HG02840 (cell line): ENCODE data around the gene TGFBR2.

Experiments
- ATAC-seq: cut with Tn5 transposase; IDR thresholded peaks from one replicate; pipeline ENCODE4 v1.9.1; 2021; ENCODE audit warnings: mild to moderate bottlenecking, moderate library complexity, moderate number of reproducible peaks; ENCODE audit not compliant: unreplicated experiment, low FRiP score

Gene TGFBR2

GRCh38 chr3:30671527-30672286, 65.3 kb downstream of the TGFBR2 start:
- no peak for ATAC-seq

- ATAC-seq: no peak
Observed at GRCh38 chr3:30672287-30672735, 65.9 kb downstream of the TGFBR2 start.

DNA sequence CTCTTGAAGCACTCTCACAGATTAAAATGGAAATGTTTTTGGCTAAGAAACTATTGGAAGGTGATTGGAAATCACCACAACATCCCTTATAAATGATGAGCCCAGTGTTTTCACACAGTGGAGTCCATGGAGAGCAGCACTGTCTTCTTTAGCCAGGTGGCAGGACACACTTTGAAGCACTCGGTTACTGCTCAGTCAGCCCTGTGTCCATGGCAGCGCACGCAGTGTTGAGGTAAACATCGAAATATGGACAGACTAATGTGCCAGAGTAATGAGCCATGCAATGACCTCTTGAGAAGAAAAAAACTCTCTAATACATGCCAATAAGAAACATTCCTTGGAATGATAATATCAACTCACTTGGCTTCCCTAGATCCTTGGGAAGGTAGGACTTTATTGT, 66.6 kb downstream of the TGFBR2 start:
- ATAC-seq: no peak

- no peak for ATAC-seq
Observed at GRCh38 chr3:30673425-30674341, 67.3 kb downstream of the TGFBR2 start.

GRCh38 chr3:30675006-30675405, 68.6 kb downstream of the TGFBR2 start:
- no peak for ATAC-seq

DNA sequence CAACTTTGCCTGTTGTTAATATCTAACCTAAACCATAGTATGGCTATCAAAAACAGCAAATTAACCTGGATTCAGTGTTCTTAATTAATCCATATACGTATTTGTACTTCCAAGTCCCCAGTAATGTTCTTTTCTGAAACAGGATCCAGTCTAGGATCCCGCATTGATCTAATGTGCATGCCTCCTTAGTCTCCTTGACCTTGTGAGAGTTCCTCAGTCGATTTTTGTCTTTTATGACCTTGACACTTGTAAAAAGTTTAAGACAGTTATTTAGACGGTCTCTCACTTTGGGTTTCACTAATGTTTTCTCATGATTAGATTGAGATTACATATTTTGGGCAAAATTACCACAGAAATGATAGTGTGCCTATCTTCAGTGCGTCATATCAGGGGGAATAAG, 69.4 kb downstream of the TGFBR2 start:
- no peak for ATAC-seq

- no peak for ATAC-seq
Observed at GRCh38 chr3:30676424-30677346, 70.3 kb downstream of the TGFBR2 start.

GRCh38 chr3:30677347-30677685, 70.9 kb downstream of the TGFBR2 start:
- ATAC-seq: no peak

DNA sequence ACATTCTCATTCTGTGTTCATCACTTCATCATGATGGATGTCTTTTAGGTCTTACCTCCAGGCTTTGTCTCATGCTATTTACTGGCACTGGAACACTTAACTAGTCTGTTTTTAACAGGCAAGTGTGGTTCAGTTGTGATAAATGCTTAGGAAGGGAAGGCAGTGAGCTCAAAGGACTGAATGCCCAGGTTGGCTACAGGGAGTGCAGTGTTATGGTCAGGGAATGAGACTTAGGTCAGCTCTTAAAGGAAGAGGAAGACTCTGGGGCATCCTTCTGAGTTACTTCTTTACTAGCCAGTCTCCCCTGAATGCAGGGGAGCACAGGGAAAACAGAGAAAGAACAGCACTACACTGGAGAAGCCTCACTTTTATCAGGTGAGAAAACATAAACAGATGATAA, 72.6 kb downstream of the TGFBR2 start:
- no peak for ATAC-seq

- no peak for ATAC-seq
Observed at GRCh38 chr3:30680789-30681648, 74.6 kb downstream of the TGFBR2 start.

GRCh38 chr3:30681649-30682211, 75.3 kb downstream of the TGFBR2 start:
- ATAC-seq: no peak

DNA sequence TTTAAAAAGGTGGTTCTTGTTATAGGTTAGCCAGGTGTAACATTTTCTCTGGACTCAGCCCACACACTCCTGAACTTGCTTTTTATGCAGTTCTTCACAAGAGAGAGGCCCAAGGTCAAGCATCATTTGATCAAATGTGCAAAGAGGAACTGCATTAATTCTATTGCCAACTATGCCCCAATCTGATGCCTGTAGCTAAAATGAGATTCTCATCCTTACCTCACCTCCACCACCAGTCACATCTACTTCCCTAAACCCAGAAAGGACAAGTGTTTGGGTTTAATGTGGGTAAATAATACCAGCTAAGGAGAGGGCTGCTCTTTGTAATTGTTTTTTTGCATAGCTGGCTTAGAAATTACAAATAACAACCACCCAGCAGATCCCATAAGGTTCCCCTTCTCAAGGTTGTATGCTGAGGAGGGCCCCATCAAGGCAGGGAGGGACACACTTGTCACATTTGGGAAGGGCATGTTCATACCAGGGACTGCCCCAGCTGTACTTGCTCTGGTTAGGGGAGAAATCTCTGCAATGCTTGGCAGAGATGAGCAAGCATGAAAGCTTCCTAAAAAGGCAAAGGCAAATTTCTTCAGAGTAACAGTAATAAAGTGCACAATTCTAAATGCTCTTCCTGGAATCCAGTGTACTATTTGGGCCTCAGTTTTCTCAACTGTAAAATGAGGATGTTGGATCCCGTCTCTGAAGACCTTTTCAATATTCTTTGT, 76.2 kb downstream of the TGFBR2 start:
- ATAC-seq: no peak

GRCh38 chr3:30683769-30684168, 77.4 kb downstream of the TGFBR2 start:
- no peak for ATAC-seq

DNA sequence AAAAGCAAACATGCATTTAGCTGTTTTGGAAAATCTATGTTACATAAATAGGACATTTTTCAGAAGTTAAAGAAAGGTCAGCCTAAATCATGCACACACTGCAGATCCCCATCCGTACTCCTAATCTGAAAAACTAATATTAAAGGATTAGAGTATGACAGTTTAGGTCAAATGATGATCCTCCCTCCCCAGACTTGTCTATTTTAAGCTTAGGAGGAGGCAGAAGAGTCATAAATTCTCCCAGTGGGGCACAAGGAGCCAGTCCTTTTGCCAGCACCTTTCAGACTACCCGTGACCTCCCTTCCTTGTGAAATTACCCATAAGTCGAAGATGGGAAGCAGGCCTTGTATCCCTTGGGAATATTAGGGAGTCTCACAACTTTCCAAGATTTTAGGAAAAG, 78.0 kb downstream of the TGFBR2 start:
- ATAC-seq: no peak

GRCh38 chr3:30685267-30685667, 78.9 kb downstream of the TGFBR2 start:
- no peak for ATAC-seq

DNA sequence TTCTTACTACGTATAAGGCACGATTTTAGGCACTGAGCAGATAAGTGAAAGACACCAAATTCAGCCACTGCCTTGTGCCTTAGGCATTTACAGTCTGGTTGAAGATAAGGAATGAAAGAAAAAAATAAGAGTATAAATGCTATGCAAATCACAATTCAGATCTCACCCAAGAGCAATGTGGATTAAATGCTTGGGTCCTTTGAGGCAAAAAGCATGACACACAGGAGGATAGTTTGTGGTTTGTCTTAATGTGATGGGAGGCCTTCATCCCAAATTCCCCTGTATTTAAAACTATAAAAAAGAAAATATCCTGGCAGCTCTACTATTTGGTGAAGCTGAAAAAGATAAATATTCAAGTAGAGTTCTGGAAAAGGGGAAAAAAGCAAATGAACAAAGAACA, 79.8 kb downstream of the TGFBR2 start:
- no peak for ATAC-seq

DNA sequence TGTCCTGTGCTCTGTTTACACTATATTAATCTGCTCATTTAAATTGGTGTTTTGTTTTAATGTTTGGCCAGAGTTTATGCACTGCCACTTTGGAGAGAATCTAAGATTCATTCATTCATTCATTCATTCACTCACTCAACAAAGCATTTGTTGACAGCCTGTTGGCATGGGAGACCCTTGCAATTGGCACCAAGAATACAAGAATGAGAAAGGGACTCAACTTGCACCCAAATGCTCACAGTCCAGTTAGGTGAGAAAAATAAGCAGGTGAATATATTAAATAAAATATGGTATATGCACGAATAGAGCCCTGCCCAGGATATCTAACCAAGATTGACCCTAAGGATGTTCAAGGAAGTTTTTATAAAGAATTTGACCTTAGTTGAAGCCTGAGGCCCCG, 80.4 kb downstream of the TGFBR2 start:
- ATAC-seq: no peak

DNA sequence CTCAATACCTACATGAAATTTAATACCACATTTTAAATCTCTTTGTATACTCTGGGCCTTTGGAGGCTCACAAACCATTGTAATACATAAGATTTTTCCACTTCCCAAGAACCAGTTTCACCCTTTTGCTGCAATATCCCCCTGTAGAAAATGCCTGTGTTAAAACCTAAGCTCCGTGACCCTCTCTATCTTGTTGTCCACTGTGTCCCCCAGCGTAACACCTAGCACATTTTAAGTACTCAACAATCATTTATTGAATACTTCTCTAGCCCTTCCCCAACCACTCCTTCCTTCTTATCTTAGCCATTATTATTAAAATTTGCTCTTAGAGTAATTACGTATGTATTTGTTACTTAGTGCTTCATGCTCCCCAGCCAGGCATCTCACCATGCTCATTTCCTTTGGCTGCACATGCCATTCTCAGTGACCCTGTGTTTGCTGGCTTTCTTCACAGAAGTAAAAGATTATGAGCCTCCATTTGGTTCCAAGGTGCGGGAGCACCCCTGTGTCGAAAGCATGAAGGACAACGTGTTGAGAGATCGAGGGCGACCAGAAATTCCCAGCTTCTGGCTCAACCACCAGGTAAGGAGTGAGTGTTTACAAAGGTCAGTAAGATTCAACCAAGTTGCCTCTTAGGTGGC, 81.6 kb downstream of the TGFBR2 start:
- no peak for ATAC-seq
